Kidney (tissue), 14 donors: ENCODE results near the gene ANKS1B. TPM values are rescaled to one million over a fixed set of nuclear protein-coding genes. Genes with fewer than 3 reads are reported as not detected.

Experiments used
- DNase-seq, 5 donors: peaks; one replicate each; pipeline ENCODE4 v3.0.0-alpha.2; 2013 to 2020
- FAIRE-seq: peaks from 2 replicates; lab custom pipeline; 2012; peaks lifted over from hg19 to GRCh38; lab: Jason Lieb, UNC
- H3K27ac ChIP-seq, 2 donors: one replicate each; pipeline ENCODE4 v1.7.0; 2013; ENCODE audit warnings: low read depth in 2 of 2, low read length in 2 of 2, inconsistent platforms in 1 of 2
- H3K27me3 ChIP-seq: one replicate; pipeline ENCODE4 v1.7.1; 2013; ENCODE audit warnings: low read length, inconsistent platforms; ENCODE audit not compliant: control insufficient read depth, insufficient read depth
- H3K36me3 ChIP-seq, 3 donors: one replicate each; pipeline versions ENCODE4 v1.7.0 to v1.7.1; 2013; ENCODE audit warnings: low read length in 3 of 3, control low read depth in 1 of 3, inconsistent platforms in 1 of 3; ENCODE audit not compliant: insufficient read depth in 3 of 3, control insufficient read depth in 2 of 3
- H3K4me1 ChIP-seq, 3 donors: one replicate each; pipeline versions ENCODE4 v1.7.0 to v1.7.1; 2013; ENCODE audit warnings: low read length in 3 of 3, inconsistent platforms in 1 of 3, low read depth in 1 of 3; ENCODE audit not compliant: control insufficient read depth in 2 of 3, insufficient read depth in 2 of 3
- H3K4me3 ChIP-seq, 3 donors: one replicate each; pipeline versions ENCODE4 v1.7.0 to v1.8.1; 2013; ENCODE audit warnings: low read length in 3 of 3, control low read depth in 1 of 3, inconsistent platforms in 1 of 3
- H3K9ac ChIP-seq, 3 donors: one replicate each; pipeline versions ENCODE4 v1.7.0 to v1.7.1; 2013; ENCODE audit warnings: low read length in 3 of 3, control low read depth in 1 of 3, inconsistent platforms in 1 of 3
- H3K9me3 ChIP-seq, 3 donors: one replicate each; pipeline versions ENCODE4 v1.7.0 to v1.7.1; 2013; ENCODE audit warnings: low read length in 3 of 3, control low read depth in 1 of 3, inconsistent platforms in 1 of 3; ENCODE audit not compliant: control insufficient read depth in 2 of 3, insufficient read depth in 1 of 3
- intact Hi-C: fragments of 100-400 bp; cut with DNase I; formaldehyde crosslinking; loops from one replicate; pipeline ENCODE4 v1.11.1; 2022
- polyA plus RNA-seq: library from polyadenylated mRNA; stranded (reverse); fragments of 350-450 nt; fragmentation: Illumina TruSeq; extraction: RNeasy Lipid Tissue Mini Kit (QIAGEN cat#74804); gene quantifications from one replicate; pipeline ENCODE4 v1.2.3, GENCODE V29; 2014; ENCODE audit warnings: low read depth, low replicate concordance; ENCODE audit not compliant: insufficient read depth
- total RNA-seq: library from RNA; stranded (reverse); fragmentation: NEBNext Ultra II Directional; extraction: Animal tissue kit (Norgen Biotek cat#: 25700); gene quantifications from one replicate; pipeline ENCODE4 v1.2.1, GENCODE V29; 2021
- TF ChIP-seq, protein P1 (sequence below): IDR thresholded peaks from 3 replicates; pipeline ENCODE4 v1.5.1; 2012; ENCODE audit warnings: mild to moderate bottlenecking, moderate library complexity, borderline replicate concordance; ENCODE audit not compliant: insufficient read depth; ENCODE audit errors: extremely low read depth
- donor health status: control.
- donor health status: control.
- donor health status: control.
- donor health status: control.
- donor health status: control.
- donor health status: DM: yes; HTN: yes; CAD: no.
- donor health status: Normal renal cell carcinoma (clear cell type).

ANKS1B gene
- total and polyA plus RNA-seq, 2 donors from 2014 or later: 1.7 to 5.8 TPM

DNA sequence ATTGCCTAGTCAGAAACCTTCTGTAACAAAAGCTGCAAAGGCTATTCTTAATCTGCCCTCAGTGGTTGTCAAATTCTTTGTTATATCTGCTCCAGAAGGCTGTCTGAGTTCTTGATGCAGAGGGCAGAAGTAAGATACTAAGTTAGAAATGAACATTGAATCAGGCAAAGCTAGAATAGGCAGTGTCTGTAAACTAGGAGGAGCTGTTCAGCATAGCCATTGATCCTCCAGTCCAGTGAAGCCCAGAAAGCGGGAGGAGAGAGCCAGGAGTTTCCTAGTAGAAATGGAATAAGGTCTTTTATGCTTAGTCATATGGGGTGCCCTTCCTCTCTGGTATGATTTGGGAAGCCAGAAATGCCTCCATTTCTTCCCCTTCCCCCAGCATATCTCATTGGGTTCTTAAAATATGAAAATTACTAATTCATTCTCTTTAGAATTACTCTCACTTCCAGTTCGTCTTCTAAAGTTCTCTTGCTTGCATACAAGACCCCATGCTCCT, 1263.5 kb downstream of the ANKS1B start:
- intact Hi-C loops: no loop called here
- no peak overlapping the region for H3K27ac ChIP-seq
- H3K36me3 ChIP-seq: peaks cover 0 to 18% (median 12%) of the 10 kb centered on the region in 3 donors
- TF ChIP-seq, protein P1, sequence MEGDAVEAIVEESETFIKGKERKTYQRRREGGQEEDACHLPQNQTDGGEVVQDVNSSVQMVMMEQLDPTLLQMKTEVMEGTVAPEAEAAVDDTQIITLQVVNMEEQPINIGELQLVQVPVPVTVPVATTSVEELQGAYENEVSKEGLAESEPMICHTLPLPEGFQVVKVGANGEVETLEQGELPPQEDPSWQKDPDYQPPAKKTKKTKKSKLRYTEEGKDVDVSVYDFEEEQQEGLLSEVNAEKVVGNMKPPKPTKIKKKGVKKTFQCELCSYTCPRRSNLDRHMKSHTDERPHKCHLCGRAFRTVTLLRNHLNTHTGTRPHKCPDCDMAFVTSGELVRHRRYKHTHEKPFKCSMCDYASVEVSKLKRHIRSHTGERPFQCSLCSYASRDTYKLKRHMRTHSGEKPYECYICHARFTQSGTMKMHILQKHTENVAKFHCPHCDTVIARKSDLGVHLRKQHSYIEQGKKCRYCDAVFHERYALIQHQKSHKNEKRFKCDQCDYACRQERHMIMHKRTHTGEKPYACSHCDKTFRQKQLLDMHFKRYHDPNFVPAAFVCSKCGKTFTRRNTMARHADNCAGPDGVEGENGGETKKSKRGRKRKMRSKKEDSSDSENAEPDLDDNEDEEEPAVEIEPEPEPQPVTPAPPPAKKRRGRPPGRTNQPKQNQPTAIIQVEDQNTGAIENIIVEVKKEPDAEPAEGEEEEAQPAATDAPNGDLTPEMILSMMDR: no peak
- no peaks in the 10 kb centered on the region for H3K9me3 ChIP-seq
- no peak overlapping the region for H3K4me3 ChIP-seq
- no peak overlapping the region for H3K9ac ChIP-seq
- no peaks in the 10 kb centered on the region for H3K27me3 ChIP-seq
- no peak for DNase-seq
- FAIRE-seq: no peak
- no peaks in the 10 kb centered on the region for H3K4me1 ChIP-seq

DNA sequence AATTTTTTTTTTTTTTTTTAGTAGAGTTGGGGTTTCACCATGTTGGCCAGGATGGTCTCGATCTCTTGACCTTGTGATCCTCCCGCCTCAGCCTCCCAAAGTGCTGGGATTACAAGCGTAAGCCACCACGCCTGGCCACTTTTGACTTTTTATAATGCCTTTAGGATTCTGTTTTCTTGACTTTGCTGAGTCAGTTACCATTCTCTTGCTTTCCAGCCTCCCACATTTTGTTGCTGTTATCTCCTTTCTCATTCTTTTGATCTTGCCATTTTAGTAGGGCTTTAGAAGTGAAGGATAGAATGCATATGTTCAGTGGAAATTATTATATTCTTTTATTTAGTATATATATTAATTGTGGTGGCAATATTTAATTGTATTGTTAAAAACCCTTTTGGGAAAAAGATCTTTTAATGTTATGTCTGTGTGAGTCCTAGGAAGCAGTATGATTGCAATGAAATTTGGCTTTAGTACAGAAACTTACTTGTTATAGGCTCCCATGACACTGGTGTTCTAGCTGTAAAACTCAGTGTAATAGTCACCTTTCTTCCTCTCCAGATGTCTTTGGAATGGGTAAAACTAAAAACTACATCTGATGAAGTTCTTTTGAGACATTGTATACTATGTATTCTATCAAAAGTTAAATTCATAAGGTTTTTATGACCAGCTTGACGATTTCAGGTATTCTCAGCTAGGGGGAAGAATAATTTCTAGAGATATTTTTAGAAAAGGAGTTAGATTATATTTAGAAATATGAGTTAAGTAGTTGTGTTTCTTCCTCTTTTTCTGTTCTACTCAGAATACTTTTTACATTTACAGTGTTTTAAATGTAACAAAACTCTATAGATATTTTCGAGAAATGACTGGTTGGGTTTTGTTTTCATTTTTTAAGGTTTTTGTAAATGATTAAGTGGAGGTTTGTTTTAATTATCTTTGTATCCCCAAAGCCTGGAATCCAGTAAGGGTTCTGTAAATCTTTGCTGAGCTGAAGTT, 1264.9 kb downstream of the ANKS1B start:
- Histone ChIP-seq H3K4me1 (no peaks in the 10 kb centered on the region), H3K36me3 (peaks cover 0 to 14% (median 4%) of the 10 kb centered on the region in 3 donors), H3K27ac (no peak overlapping the region), H3K9ac (no peak overlapping the region), H3K9me3 (no peaks in the 10 kb centered on the region), H3K4me3 (no peak overlapping the region), H3K27me3 (no peaks in the 10 kb centered on the region)
- intact Hi-C loops: no loop called here
- TF ChIP-seq, protein P1: no peak
- DNase-seq (no peak), FAIRE-seq (no peak)

GRCh38 chr12:98714426-98714825, 1270.3 kb downstream of the ANKS1B start:
- TF ChIP-seq, protein P1: no peak
- Histone ChIP-seq H3K36me3 (peaks cover 2 to 5% (median 4%) of the 10 kb centered on the region in 3 donors), H3K27ac (no peak overlapping the region), H3K27me3 (no peaks in the 10 kb centered on the region), H3K9ac (no peak overlapping the region), H3K9me3 (no peaks in the 10 kb centered on the region), H3K4me3 (no peak overlapping the region), H3K4me1 (no peaks in the 10 kb centered on the region)
- intact Hi-C loops: no loop called here
- DNase-seq (no peak), FAIRE-seq (no peak)
